ENCODE data around the gene ZNF585A. TPM values are rescaled to one million over a fixed set of nuclear protein-coding genes. Genes with fewer than 3 reads are reported as not detected.
"Not testable (repeated sequence)": the region's sequence is repeated elsewhere in the genome, so short reads cannot be mapped to it uniquely, and the experiment has no call there.

ZNF585A gene
- total RNA-seq, 1 experiment from 2014 or later, result 6.4 TPM

DNA sequence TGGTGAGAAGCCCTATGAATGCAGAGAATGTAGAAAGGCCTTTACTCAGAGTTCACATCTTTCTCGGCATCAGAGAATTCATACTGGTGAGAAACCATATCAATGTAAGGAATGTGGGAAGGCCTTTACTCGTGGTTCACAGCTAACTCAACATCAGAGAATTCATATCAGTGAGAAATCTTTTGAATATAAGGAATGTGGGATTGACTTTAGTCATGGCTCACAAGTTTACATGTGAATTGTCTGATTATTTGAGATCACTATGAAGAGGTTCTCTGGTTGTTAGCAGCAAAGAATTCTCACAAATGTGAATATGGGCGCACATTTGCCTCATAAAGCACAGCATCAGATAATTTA, 43.7 kb downstream of the ZNF585A start:
- Histone ChIP-seq H3K4me1 (ENCODE audit: insufficient read depth, low read length, poor library complexity, severe bottlenecking) (no peaks in the 10 kb centered on the region), H3K9me3 (ENCODE audit: low read depth, low read length, poor library complexity, severe bottlenecking) (peaks cover 92% of the 10 kb centered on the region), H3K27ac (ENCODE audit: low read depth, low read length, poor library complexity, severe bottlenecking) (no peak overlapping the region), H3K4me3 (ENCODE audit: low read depth, low read length, poor library complexity, severe bottlenecking) (no peak overlapping the region), H3K36me3 (ENCODE audit: insufficient read depth, low read length, poor library complexity, severe bottlenecking) (peaks cover 16% of the 10 kb centered on the region), H3K27me3 (replicated peaks; ENCODE audit: insufficient read depth, low read depth, low read length, poor library complexity) (no peaks in the 10 kb centered on the region)
- DNase-seq (ENCODE audit: low spot score), result no peak
- BruUV-seq (replicated peaks), result no TSS peak
- ChIA-PET CTCF (no interaction called here), POLR2A (ENCODE audit: low non-redundant PET) (no interaction called here)
- no peak for TF ChIP-seq EZH2 (IDR thresholded peaks at IDR 0.05; ENCODE audit: borderline replicate concordance, low read depth, low read length, poor library complexity, severe bottlenecking)
- TF ChIP-seq CTCF (conservative IDR thresholded peaks at IDR 0.05; ENCODE audit: low read depth, low read length), result no peak
- intact Hi-C loops (cut with micrococcal nuclease; ENCODE audit: unreplicated experiment), result no loop called here

DNA sequence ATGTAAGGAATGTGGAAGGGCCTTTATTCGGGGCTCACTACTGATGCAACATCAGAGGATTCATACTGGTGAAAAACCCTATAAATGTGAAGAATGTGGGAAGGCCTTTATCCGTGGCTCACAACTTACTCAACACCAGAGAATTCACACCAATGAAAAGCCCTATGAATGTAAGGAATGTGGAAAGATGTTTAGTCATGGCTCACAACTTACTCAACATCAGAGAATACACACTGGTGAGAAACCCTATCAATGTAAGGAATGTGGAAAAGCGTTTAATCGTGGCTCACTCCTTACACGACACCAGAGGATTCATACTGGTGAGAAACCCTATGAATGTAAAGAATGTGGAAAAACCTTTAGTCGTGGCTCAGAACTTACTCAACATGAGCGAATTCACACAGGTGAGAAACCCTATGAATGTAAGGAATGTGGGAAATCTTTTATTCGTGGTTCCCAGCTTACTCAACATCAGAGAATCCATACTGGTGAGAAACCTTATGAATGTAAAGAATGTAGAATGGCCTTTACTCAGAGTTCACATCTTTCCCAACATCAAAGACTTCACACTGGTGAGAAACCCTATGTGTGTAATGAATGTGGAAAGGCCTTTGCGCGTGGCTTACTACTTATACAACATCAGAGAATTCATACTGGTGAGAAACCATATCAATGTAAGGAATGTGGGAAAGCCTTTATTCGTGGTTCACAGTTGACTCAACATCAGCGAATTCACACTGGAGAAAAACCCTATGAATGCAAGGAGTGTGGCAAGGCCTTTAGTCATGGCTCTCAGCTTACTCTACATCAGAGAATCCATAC, 44.3 kb downstream of the ZNF585A start:
- H3K36me3 ChIP-seq (ENCODE audit: insufficient read depth, low read length, poor library complexity, severe bottlenecking), result peaks cover 16% of the 10 kb centered on the region
- no peak for DNase-seq (ENCODE audit: low spot score)
- no peak overlapping the region for H3K4me3 ChIP-seq (ENCODE audit: low read depth, low read length, poor library complexity, severe bottlenecking)
- TF ChIP-seq CTCF (conservative IDR thresholded peaks at IDR 0.05; ENCODE audit: low read depth, low read length) (no peak), EZH2 (IDR thresholded peaks at IDR 0.05; ENCODE audit: borderline replicate concordance, low read depth, low read length, poor library complexity, severe bottlenecking) (no peak)
- H3K27me3 ChIP-seq (replicated peaks; ENCODE audit: insufficient read depth, low read depth, low read length, poor library complexity), result no peaks in the 10 kb centered on the region
- H3K4me1 ChIP-seq (ENCODE audit: insufficient read depth, low read length, poor library complexity, severe bottlenecking), result no peaks in the 10 kb centered on the region
- BruUV-seq (replicated peaks), result no TSS peak
- H3K27ac ChIP-seq (ENCODE audit: low read depth, low read length, poor library complexity, severe bottlenecking), result no peak overlapping the region
- POLR2A ChIA-PET (ENCODE audit: low non-redundant PET), result no interaction called here
- intact Hi-C loops (cut with micrococcal nuclease; ENCODE audit: unreplicated experiment), result no loop called here
- CTCF ChIA-PET, result no interaction called here
- peaks cover 92% of the 10 kb centered on the region for H3K9me3 ChIP-seq (ENCODE audit: low read depth, low read length, poor library complexity, severe bottlenecking)

DNA sequence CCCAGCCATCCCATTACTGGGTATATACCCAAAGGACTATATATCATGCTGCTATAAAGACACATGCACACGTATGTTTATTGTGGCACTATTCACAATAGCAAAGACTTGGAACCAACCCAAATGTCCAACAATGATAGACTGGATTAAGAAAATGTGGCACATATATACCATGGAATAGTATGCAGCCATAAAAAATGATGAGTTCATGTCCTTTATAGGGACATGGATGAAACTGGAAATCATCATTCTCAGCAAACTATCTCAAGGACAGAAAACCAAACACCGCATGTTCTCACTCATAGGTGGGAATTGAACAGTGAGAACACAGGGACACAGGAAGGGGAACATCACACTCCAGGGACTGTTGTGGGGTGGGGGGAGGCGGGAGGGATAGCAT, 50.4 kb downstream of the ZNF585A start:
- H3K27ac ChIP-seq (ENCODE audit: low read depth, low read length, poor library complexity, severe bottlenecking); H3K4me3 ChIP-seq (ENCODE audit: low read depth, low read length, poor library complexity, severe bottlenecking); intact Hi-C loops (cut with micrococcal nuclease; ENCODE audit: unreplicated experiment); H3K27me3 ChIP-seq (replicated peaks; ENCODE audit: insufficient read depth, low read depth, low read length, poor library complexity); H3K36me3 ChIP-seq (ENCODE audit: insufficient read depth, low read length, poor library complexity, severe bottlenecking); H3K4me1 ChIP-seq (ENCODE audit: insufficient read depth, low read length, poor library complexity, severe bottlenecking); POLR2A ChIA-PET (ENCODE audit: low non-redundant PET); BruUV-seq (replicated peaks); CTCF ChIA-PET; DNase-seq (ENCODE audit: low spot score): not testable (repeated sequence)
- H3K9me3 ChIP-seq (ENCODE audit: low read depth, low read length, poor library complexity, severe bottlenecking), result peaks cover 42% of the 10 kb centered on the region

- POLR2A ChIA-PET (ENCODE audit: low non-redundant PET), result no interaction called here
- intact Hi-C loops (cut with micrococcal nuclease; ENCODE audit: unreplicated experiment), result no loop called here
- Histone ChIP-seq H3K4me3 (ENCODE audit: low read depth, low read length, poor library complexity, severe bottlenecking) (no peak overlapping the region), H3K36me3 (ENCODE audit: insufficient read depth, low read length, poor library complexity, severe bottlenecking) (no peaks in the 10 kb centered on the region), H3K4me1 (ENCODE audit: insufficient read depth, low read length, poor library complexity, severe bottlenecking) (no peaks in the 10 kb centered on the region), H3K9me3 (ENCODE audit: low read depth, low read length, poor library complexity, severe bottlenecking) (peaks cover 23% of the 10 kb centered on the region), H3K27me3 (replicated peaks; ENCODE audit: insufficient read depth, low read depth, low read length, poor library complexity) (no peaks in the 10 kb centered on the region), H3K27ac (ENCODE audit: low read depth, low read length, poor library complexity, severe bottlenecking) (no peak overlapping the region)
- CTCF ChIA-PET, result no interaction called here
- no peak for DNase-seq (ENCODE audit: low spot score)
- no TSS peak for BruUV-seq (replicated peaks)
- TF ChIP-seq EZH2 (IDR thresholded peaks at IDR 0.05; ENCODE audit: borderline replicate concordance, low read depth, low read length, poor library complexity, severe bottlenecking), result no peak
- peak; percentile 32; the same call in 1 of the 2 replicates for TF ChIP-seq CTCF (conservative IDR thresholded peaks at IDR 0.05; ENCODE audit: low read depth, low read length)
Observed at GRCh38 chr19:37114001-37114400, 58.5 kb downstream of the ZNF585A start.
